Liver (tissue), 9 donors: ENCODE measurements around the gene FARS2. TPM values are rescaled to one million over a fixed set of nuclear protein-coding genes. Genes with fewer than 3 reads are reported as not detected.

Source experiments
- DNase-seq: peaks from one replicate; pipeline ENCODE4 v3.0.0-alpha.2; 2017; ENCODE audit warnings: low spot score
- H3K27ac ChIP-seq, 2 donors: one replicate each; pipeline ENCODE4 v1.7.0; 2013; ENCODE audit warnings: inconsistent platforms in 2 of 2, low read length in 2 of 2, control low read depth in 1 of 2, low read depth in 1 of 2, mild to moderate bottlenecking in 1 of 2
- H3K27me3 ChIP-seq, 4 donors: one replicate each; pipeline versions ENCODE4 v1.6.1 to v1.7.0; 2013; ENCODE audit warnings: low read length in 3 of 4, inconsistent platforms in 1 of 4, mild to moderate bottlenecking in 1 of 4, moderate library complexity in 1 of 4; ENCODE audit not compliant: control insufficient read depth in 4 of 4, insufficient read depth in 4 of 4
- H3K36me3 ChIP-seq, 4 donors: one replicate each; pipeline versions ENCODE4 v1.6.1 to v1.7.0; 2013; ENCODE audit warnings: low read length in 3 of 4, mild to moderate bottlenecking in 3 of 4, low read depth in 1 of 4, moderate library complexity in 1 of 4; ENCODE audit not compliant: control insufficient read depth in 4 of 4, insufficient read depth in 3 of 4
- H3K4me1 ChIP-seq, 4 donors: one replicate each; pipeline versions ENCODE4 v1.6.1 to v1.7.0; 2013; ENCODE audit warnings: low read length in 3 of 4, mild to moderate bottlenecking in 3 of 4, moderate library complexity in 1 of 4; ENCODE audit not compliant: control insufficient read depth in 4 of 4, insufficient read depth in 4 of 4
- H3K4me3 ChIP-seq, 3 donors: one replicate each; pipeline versions ENCODE4 v1.6.1 to v1.7.0; 2013; ENCODE audit warnings: low read length in 3 of 3, control low read depth in 1 of 3, low read depth in 1 of 3, mild to moderate bottlenecking in 1 of 3
- H3K9ac ChIP-seq, 2 donors: one replicate each; pipeline ENCODE4 v1.7.0; 2013; ENCODE audit warnings: low read length in 2 of 2, mild to moderate bottlenecking in 2 of 2, moderate library complexity in 2 of 2, control low read depth in 1 of 2, low read depth in 1 of 2
- H3K9me3 ChIP-seq, 4 donors: one replicate each; pipeline versions ENCODE4 v1.6.1 to v1.7.0; 2013; ENCODE audit warnings: low read length in 3 of 4; ENCODE audit not compliant: control insufficient read depth in 4 of 4
- CTCF ChIP-seq: fragments of 150-350 bp; IDR thresholded peaks from 2 replicates; pipeline ENCODE4 v1.5.1; 2017; ENCODE audit warnings: improper control_type of control experiment, low read depth, low read length; ENCODE audit not compliant: missing input control
- EGR1 ChIP-seq, 2 donors: IDR thresholded peaks; 2 replicates each; pipeline ENCODE4 v1.6.1; 2016 to 2018; ENCODE audit warnings: antibody characterized with exemption in 2 of 2, low read depth in 2 of 2
- FOXA1 ChIP-seq: IDR thresholded peaks from 2 replicates; pipeline ENCODE4 v1.6.1; 2016; ENCODE audit warnings: antibody characterized with exemption
- FOXA2 ChIP-seq: IDR thresholded peaks from 2 replicates; pipeline ENCODE4 v1.6.1; 2016; ENCODE audit warnings: antibody characterized with exemption
- GABPA ChIP-seq, 2 donors: IDR thresholded peaks in 1 of 2; conservative IDR thresholded peaks in 1 of 2; 2 replicates each; pipeline ENCODE4 v1.6.1; 2016; ENCODE audit warnings: antibody characterized with exemption in 2 of 2, mild to moderate bottlenecking in 1 of 2, moderate library complexity in 1 of 2
- HNF4A ChIP-seq, 2 donors: conservative IDR thresholded peaks; 2 replicates each; pipeline ENCODE4 v1.6.1; 2016; ENCODE audit warnings: antibody characterized with exemption in 2 of 2, mild to moderate bottlenecking in 2 of 2
- HNF4G ChIP-seq: IDR thresholded peaks from 2 replicates; pipeline ENCODE4 v1.6.1; 2016; ENCODE audit warnings: antibody characterized with exemption
- JUND ChIP-seq, 2 donors: IDR thresholded peaks; 2 replicates each; pipeline ENCODE4 v1.6.1; 2016; ENCODE audit warnings: antibody characterized with exemption in 2 of 2
- NR2F2 ChIP-seq: IDR thresholded peaks from 2 replicates; pipeline ENCODE4 v1.6.1; 2016; ENCODE audit warnings: antibody characterized with exemption
- RAD21 ChIP-seq, 2 donors: IDR thresholded peaks; 2 replicates each; pipeline ENCODE4 v1.6.1; 2016; ENCODE audit warnings: antibody characterized with exemption in 2 of 2, mild to moderate bottlenecking in 2 of 2
- RXRA ChIP-seq, 2 donors: IDR thresholded peaks; 2 replicates each; pipeline ENCODE4 v1.6.1; 2017 to 2018; ENCODE audit warnings: antibody characterized with exemption in 2 of 2, mild to moderate bottlenecking in 1 of 2
- SP1 ChIP-seq: IDR thresholded peaks from 2 replicates; pipeline ENCODE4 v1.6.1; 2018; ENCODE audit warnings: antibody characterized with exemption, mild to moderate bottlenecking
- TAF1 ChIP-seq: conservative IDR thresholded peaks from 2 replicates; pipeline ENCODE4 v1.6.1; 2016; ENCODE audit warnings: antibody characterized with exemption, mild to moderate bottlenecking
- WGBS: extraction: QIAGEN DNeasy Blood & Tissue Kit; methylation state at CpG from one replicate; pipeline ENCODE4 v1.1.7; 2013; 5-methylcytosine and 5-hydroxymethylcytosine counted together
- polyA plus RNA-seq, 2 donors: library from polyadenylated mRNA; stranded (reverse) in 1 of 2; unstranded in 1 of 2; fragments of 200-250 nt in 1 of 2; fragments of >200 nt in 1 of 2; fragmentation: Nextera tagmentation in 1 of 2; extraction: Ambion mirVana in 1 of 2; gene quantifications; one replicate each; pipeline versions ENCODE4 v1.2.1 to v1.2.3, GENCODE V29; 2013 to 2015
- total RNA-seq, 2 donors: library from RNA; depleted of rRNA; stranded (reverse); fragments of >200 nt; gene quantifications; one replicate each; pipeline ENCODE4 v1.2.3, GENCODE V29; 2014
- TF ChIP-seq, protein P1 (sequence below): IDR thresholded peaks from 2 replicates; pipeline ENCODE4 v1.6.1; 2016; ENCODE audit warnings: antibody characterized with exemption
- TF ChIP-seq, protein P2 (sequence below): IDR thresholded peaks from 2 replicates; pipeline ENCODE4 v1.6.1; 2016; ENCODE audit warnings: antibody characterized with exemption
- donor health status: healthy.
- donor health status: healthy.
- donor health status: healthy.
- donor health status: healthy.
- donor health status: healthy.

Gene FARS2
- total and polyA plus RNA-seq, 4 donors, result 7.8 to 25.9 (median 11.2) TPM

DNA sequence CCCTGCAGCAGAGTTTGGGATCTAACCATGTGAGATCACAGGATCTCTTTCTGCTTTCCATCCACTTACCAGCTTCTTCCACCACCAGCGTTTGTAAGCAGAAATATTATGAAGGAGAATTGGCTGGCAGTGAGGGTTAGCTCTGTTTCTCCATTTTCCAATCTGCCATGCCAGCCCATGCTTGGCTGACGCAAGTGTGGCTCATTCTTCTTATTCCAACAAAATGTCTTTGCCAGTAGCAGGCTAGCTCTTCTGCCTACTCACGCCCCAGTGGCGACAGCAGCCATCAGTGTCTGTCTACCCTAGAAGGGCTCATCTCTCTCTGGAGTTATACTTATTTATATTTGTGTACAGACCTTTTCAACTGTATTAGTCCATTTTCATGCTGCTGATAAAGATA lies 286.2 kb downstream of the FARS2 start (continued):
- TF ChIP-seq CTCF, result no peak
- no peak for TF ChIP-seq GABPA (IDR thresholded peaks at IDR 0.05 in 1 of 2, conservative IDR thresholded peaks at IDR 0.05 in 1 of 2)

DNA sequence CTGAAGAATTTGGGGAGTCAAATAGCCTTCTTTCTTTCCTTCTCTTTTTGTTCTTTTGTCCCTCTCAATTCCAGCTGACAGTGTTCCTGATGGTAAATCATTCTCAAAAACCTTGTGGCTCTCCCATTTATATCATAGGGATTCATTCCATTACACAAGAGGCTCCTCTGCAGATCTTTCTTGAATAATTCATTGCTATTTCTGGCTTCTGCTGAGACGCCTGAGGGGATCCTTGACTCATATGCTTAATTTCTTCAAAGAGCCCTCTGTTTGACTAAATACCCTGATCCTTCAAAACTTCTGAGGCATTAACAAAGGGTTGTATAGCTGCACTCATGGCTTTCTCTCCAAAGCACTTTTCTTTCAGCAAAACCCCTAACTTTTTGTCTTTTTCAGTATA lies 289.3 kb downstream of the FARS2 start:
- Histone ChIP-seq H3K36me3 (no peaks in the 10 kb centered on the region), H3K9me3 (peaks cover 0 to 7% (median under 1%) of the 10 kb centered on the region in 4 donors), H3K4me3 (no peak overlapping the region), H3K9ac (no peak overlapping the region), H3K27me3 (no peaks in the 10 kb centered on the region), H3K27ac (no peak overlapping the region), H3K4me1 (no peaks in the 10 kb centered on the region)
- TF ChIP-seq JUND (IDR thresholded peaks at IDR 0.05) (no peak), EGR1 (IDR thresholded peaks at IDR 0.05; ENCODE audit: low read depth in 2 of 2) (no peak), FOXA2 (no peak), FOXA1 (no peak), RXRA (IDR thresholded peaks at IDR 0.05) (no peak), HNF4G (no peak), GABPA (IDR thresholded peaks at IDR 0.05 in 1 of 2, conservative IDR thresholded peaks at IDR 0.05 in 1 of 2) (no peak), RAD21 (IDR thresholded peaks at IDR 0.05) (no peak), TAF1 (no peak), CTCF (no peak), NR2F2 (no peak)
- TF ChIP-seq, protein P1, sequence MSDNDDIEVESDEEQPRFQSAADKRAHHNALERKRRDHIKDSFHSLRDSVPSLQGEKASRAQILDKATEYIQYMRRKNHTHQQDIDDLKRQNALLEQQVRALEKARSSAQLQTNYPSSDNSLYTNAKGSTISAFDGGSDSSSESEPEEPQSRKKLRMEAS, result no peak
- TF ChIP-seq, protein P2, sequence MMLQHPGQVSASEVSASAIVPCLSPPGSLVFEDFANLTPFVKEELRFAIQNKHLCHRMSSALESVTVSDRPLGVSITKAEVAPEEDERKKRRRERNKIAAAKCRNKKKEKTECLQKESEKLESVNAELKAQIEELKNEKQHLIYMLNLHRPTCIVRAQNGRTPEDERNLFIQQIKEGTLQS, result no peak
- WGBS, result 98% methylated on average over 1 of the region's 1 CpG
- DNase-seq, result no peak

- Histone ChIP-seq H3K36me3 (no peaks in the 10 kb centered on the region), H3K9me3 (peaks cover 0 to 7% (median under 1%) of the 10 kb centered on the region in 4 donors), H3K27ac (no peak overlapping the region), H3K9ac (no peak overlapping the region), H3K4me3 (no peak overlapping the region), H3K4me1 (no peaks in the 10 kb centered on the region), H3K27me3 (no peaks in the 10 kb centered on the region)
- WGBS, result 97% methylated on average over 2 of the region's 2 CpGs
- no peak for TF ChIP-seq RAD21 (IDR thresholded peaks at IDR 0.05)
- no peak for TF ChIP-seq EGR1 (IDR thresholded peaks at IDR 0.05; ENCODE audit: low read depth in 2 of 2)
- TF ChIP-seq HNF4G, result no peak
- no peak for TF ChIP-seq SP1
- TF ChIP-seq, protein P1, result no peak
- no peak for TF ChIP-seq HNF4A (conservative IDR thresholded peaks at IDR 0.05)
- no peak for TF ChIP-seq CTCF
- no peak for DNase-seq
Observed at GRCh38 chr6:5552243-5552642, 290.9 kb downstream of the FARS2 start.
